WTC11 (cell line): ENCODE measurements around the gene IZUMO4. TPM values are rescaled to one million over a fixed set of nuclear protein-coding genes. Genes with fewer than 3 reads are reported as not detected.
A peak's percentile ranks its signal among the peaks of the same experiment; 100 is the strongest.

Source experiments
- CREM ChIP-seq: sonication (generic); formaldehyde crosslinking; IDR thresholded peaks from 2 replicates; pipeline ENCODE4 v1.8.1; 2022; ENCODE audit warnings: mild to moderate bottlenecking, missing genetic modification reagents, moderate library complexity
- EMX1 ChIP-seq: fragments of 250-450 bp; sonication (Bioruptor Pico); IDR thresholded peaks from 2 replicates; pipeline ENCODE4 v1.8.0; 2021; ENCODE audit warnings: mild to moderate bottlenecking
- FOXJ3 ChIP-seq: sonication (generic); formaldehyde crosslinking; IDR thresholded peaks from 2 replicates; pipeline ENCODE4 v1.9.0; 2021; ENCODE audit warnings: missing genetic modification reagents, mild to moderate bottlenecking, borderline replicate concordance
- GABPB1 ChIP-seq: sonication (generic); formaldehyde crosslinking; IDR thresholded peaks from 2 replicates; pipeline ENCODE4 v1.8.1; 2023; ENCODE audit warnings: mild to moderate bottlenecking, missing genetic modification reagents
- IRF2 ChIP-seq: sonication (generic); formaldehyde crosslinking; IDR thresholded peaks from 2 replicates; pipeline ENCODE4 v1.8.0; 2022; ENCODE audit warnings: low read depth, missing genetic modification reagents, borderline replicate concordance
- JAZF1 ChIP-seq: fragments of 250-450 bp; sonication (Bioruptor Pico); IDR thresholded peaks from 2 replicates; pipeline ENCODE4 v1.9.0; 2021; ENCODE audit warnings: moderate library complexity, mild to moderate bottlenecking, inconsistent platforms
- NR1H2 ChIP-seq: sonication (generic); formaldehyde crosslinking; IDR thresholded peaks from 2 replicates; pipeline ENCODE4 v1.9.0; 2021; ENCODE audit warnings: mild to moderate bottlenecking, moderate library complexity, missing genetic modification reagents
- NR2C2 ChIP-seq: sonication (generic); formaldehyde crosslinking; IDR thresholded peaks from 2 replicates; pipeline ENCODE4 v1.8.0; 2022; ENCODE audit warnings: mild to moderate bottlenecking, missing genetic modification reagents
- TP53 ChIP-seq: sonication (generic); formaldehyde crosslinking; IDR thresholded peaks from 2 replicates; pipeline ENCODE4 v1.8.1; 2023; ENCODE audit warnings: mild to moderate bottlenecking, missing genetic modification reagents
- ZNF121 ChIP-seq: sonication (generic); formaldehyde crosslinking; IDR thresholded peaks from 2 replicates; pipeline ENCODE4 v1.8.0; 2023; ENCODE audit warnings: missing genetic modification reagents
- ZNF416 ChIP-seq: fragments of 250-450 bp; sonication (Bioruptor Pico); IDR thresholded peaks from 2 replicates; pipeline ENCODE4 v1.9.0; 2021; ENCODE audit warnings: mild to moderate bottlenecking, inconsistent platforms
- total RNA-seq: library from RNA; stranded (reverse); gene quantifications from 3 replicates; pipeline ENCODE4 v1.2.3, GENCODE V29; 2021
- TF ChIP-seq, protein P1 (sequence below): fragments of 250-450 bp; sonication (Bioruptor Pico); IDR thresholded peaks from 2 replicates; pipeline ENCODE4 v1.9.0; 2021; ENCODE audit warnings: mild to moderate bottlenecking
- TF ChIP-seq, protein P2 (sequence below): fragments of 250-450 bp; sonication (Bioruptor Pico); IDR thresholded peaks from 2 replicates; pipeline ENCODE4 v1.9.0; 2021; ENCODE audit warnings: mild to moderate bottlenecking, borderline replicate concordance
- TF ChIP-seq, protein P3 (sequence below): sonication (generic); formaldehyde crosslinking; IDR thresholded peaks from 2 replicates; pipeline ENCODE4 v1.8.0; 2022; ENCODE audit warnings: mild to moderate bottlenecking, missing genetic modification reagents
- TF ChIP-seq, protein P4 (sequence below): sonication (generic); formaldehyde crosslinking; IDR thresholded peaks from 2 replicates; pipeline ENCODE4 v1.8.0; 2023; ENCODE audit warnings: missing genetic modification reagents
- TF ChIP-seq, protein P5 (sequence below): sonication (generic); formaldehyde crosslinking; IDR thresholded peaks from 2 replicates; pipeline ENCODE4 v1.8.1; 2023; ENCODE audit warnings: mild to moderate bottlenecking, missing genetic modification reagents, moderate library complexity
- TF ChIP-seq, protein P6 (sequence below): fragments of 250-450 bp; sonication (Bioruptor Pico); IDR thresholded peaks from 2 replicates; pipeline ENCODE4 v1.9.0; 2021; ENCODE audit warnings: moderate library complexity, mild to moderate bottlenecking, inconsistent platforms, borderline replicate concordance
- TF ChIP-seq, protein P7 (sequence below): sonication (generic); formaldehyde crosslinking; IDR thresholded peaks from 2 replicates; pipeline ENCODE4 v1.8.1; 2022; ENCODE audit warnings: low read depth, mild to moderate bottlenecking, moderate library complexity, missing genetic modification reagents, borderline replicate concordance
- TF ChIP-seq, protein P8 (sequence below): fragments of 250-450 bp; sonication (Bioruptor Pico); IDR thresholded peaks from 2 replicates; pipeline ENCODE4 v1.8.0; 2021; ENCODE audit warnings: mild to moderate bottlenecking
- TF ChIP-seq, protein P9 (sequence below): fragments of 200-600 bp; IDR thresholded peaks from 2 replicates; pipeline ENCODE4 v1.8.0; 2022; ENCODE audit warnings: antibody characterized with exemption
- TF ChIP-seq, protein P10 (sequence below): sonication (generic); formaldehyde crosslinking; IDR thresholded peaks from 2 replicates; pipeline ENCODE4 v1.8.1; 2023; ENCODE audit warnings: mild to moderate bottlenecking, moderate library complexity, missing genetic modification reagents
- TF ChIP-seq, protein P11 (sequence below): sonication (generic); formaldehyde crosslinking; IDR thresholded peaks from 2 replicates; pipeline ENCODE4 v1.8.0; 2022; ENCODE audit warnings: mild to moderate bottlenecking, missing genetic modification reagents

Gene IZUMO4
- total RNA-seq, 1 experiment from 2014 or later: 1.9 TPM

DNA sequence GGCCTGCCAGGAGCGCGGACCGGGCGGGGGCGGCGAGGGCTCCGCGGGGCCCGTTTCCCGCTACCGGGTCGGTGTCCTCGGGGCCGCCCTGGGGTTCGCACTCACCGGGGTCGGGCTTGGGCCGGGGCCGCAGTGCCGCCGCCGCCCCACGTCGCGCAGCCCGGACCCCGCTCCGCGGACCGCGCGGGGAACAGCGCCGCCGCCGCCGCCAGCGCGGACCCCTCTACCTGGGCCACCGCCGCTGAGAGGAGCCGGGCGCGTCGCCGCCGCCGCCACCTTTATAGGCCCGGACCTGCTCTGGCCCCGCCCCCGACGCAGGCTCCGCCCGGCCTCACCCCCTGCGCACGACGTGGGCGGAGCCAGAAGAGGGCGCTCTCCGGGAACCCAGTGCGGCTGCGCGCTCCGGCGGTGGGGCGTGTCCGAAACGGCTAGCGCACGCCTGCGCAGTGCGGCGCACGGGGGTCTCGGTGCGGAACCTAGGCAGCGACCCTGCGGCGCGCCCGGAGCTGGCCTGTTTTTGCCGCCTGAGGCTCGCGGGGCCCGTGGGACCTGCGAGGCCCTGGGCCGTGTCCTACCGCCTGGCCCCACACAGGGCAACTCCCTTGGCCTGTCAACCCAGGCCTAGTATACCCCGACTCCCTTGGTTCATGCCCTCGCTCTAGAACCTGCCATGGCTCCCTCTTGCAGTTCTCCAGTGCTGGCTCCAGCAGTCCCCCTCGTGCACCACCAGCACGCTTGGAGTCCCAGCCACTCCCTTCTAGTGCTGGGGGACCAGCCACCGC, 45.5 kb upstream of the IZUMO4 start, which contains the start of gene MKNK2 (continued):
- TF ChIP-seq GABPB1 (CRISPR knock-in tag) (no peak), TP53 (no peak), ZNF121 (CRISPR knock-in tag) (peak; percentile 99), EMX1 (peak; percentile 88; the same call in 1 of the 2 replicates), NR2C2 (no peak), JAZF1 (CRISPR knock-in tag) (no peak), NR1H2 (CRISPR knock-in tag) (no peak), ZNF416 (CRISPR knock-in tag) (peak; percentile 97), FOXJ3 (no peak), IRF2 (no peak), CREM (CRISPR knock-in tag) (peak; percentile 72)
- TF ChIP-seq, protein P1, sequence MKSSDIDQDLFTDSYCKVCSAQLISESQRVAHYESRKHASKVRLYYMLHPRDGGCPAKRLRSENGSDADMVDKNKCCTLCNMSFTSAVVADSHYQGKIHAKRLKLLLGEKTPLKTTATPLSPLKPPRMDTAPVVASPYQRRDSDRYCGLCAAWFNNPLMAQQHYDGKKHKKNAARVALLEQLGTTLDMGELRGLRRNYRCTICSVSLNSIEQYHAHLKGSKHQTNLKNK (CRISPR knock-in tag): peak; percentile 84
- TF ChIP-seq, protein P2, sequence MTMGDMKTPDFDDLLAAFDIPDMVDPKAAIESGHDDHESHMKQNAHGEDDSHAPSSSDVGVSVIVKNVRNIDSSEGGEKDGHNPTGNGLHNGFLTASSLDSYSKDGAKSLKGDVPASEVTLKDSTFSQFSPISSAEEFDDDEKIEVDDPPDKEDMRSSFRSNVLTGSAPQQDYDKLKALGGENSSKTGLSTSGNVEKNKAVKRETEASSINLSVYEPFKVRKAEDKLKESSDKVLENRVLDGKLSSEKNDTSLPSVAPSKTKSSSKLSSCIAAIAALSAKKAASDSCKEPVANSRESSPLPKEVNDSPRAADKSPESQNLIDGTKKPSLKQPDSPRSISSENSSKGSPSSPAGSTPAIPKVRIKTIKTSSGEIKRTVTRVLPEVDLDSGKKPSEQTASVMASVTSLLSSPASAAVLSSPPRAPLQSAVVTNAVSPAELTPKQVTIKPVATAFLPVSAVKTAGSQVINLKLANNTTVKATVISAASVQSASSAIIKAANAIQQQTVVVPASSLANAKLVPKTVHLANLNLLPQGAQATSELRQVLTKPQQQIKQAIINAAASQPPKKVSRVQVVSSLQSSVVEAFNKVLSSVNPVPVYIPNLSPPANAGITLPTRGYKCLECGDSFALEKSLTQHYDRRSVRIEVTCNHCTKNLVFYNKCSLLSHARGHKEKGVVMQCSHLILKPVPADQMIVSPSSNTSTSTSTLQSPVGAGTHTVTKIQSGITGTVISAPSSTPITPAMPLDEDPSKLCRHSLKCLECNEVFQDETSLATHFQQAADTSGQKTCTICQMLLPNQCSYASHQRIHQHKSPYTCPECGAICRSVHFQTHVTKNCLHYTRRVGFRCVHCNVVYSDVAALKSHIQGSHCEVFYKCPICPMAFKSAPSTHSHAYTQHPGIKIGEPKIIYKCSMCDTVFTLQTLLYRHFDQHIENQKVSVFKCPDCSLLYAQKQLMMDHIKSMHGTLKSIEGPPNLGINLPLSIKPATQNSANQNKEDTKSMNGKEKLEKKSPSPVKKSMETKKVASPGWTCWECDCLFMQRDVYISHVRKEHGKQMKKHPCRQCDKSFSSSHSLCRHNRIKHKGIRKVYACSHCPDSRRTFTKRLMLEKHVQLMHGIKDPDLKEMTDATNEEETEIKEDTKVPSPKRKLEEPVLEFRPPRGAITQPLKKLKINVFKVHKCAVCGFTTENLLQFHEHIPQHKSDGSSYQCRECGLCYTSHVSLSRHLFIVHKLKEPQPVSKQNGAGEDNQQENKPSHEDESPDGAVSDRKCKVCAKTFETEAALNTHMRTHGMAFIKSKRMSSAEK (CRISPR knock-in tag): no peak
- TF ChIP-seq, protein P3, sequence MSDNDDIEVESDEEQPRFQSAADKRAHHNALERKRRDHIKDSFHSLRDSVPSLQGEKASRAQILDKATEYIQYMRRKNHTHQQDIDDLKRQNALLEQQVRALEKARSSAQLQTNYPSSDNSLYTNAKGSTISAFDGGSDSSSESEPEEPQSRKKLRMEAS: peak; percentile 72
- TF ChIP-seq, protein P4, sequence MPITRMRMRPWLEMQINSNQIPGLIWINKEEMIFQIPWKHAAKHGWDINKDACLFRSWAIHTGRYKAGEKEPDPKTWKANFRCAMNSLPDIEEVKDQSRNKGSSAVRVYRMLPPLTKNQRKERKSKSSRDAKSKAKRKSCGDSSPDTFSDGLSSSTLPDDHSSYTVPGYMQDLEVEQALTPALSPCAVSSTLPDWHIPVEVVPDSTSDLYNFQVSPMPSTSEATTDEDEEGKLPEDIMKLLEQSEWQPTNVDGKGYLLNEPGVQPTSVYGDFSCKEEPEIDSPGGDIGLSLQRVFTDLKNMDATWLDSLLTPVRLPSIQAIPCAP: no peak; the same call in 1 of the 2 replicates
- TF ChIP-seq, protein P5, sequence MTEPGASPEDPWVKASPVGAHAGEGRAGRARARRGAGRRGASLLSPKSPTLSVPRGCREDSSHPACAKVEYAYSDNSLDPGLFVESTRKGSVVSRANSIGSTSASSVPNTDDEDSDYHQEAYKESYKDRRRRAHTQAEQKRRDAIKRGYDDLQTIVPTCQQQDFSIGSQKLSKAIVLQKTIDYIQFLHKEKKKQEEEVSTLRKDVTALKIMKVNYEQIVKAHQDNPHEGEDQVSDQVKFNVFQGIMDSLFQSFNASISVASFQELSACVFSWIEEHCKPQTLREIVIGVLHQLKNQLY (CRISPR knock-in tag): no peak
- TF ChIP-seq, protein P6, sequence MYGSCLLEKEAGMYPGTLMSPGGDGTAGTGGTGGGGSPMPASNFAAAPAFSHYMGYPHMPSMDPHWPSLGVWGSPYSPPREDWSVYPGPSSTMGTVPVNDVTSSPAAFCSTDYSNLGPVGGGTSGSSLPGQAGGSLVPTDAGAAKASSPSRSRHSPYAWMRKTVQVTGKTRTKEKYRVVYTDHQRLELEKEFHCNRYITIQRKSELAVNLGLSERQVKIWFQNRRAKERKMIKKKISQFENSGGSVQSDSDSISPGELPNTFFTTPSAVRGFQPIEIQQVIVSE (CRISPR knock-in tag): no peak
- TF ChIP-seq, protein P7, sequence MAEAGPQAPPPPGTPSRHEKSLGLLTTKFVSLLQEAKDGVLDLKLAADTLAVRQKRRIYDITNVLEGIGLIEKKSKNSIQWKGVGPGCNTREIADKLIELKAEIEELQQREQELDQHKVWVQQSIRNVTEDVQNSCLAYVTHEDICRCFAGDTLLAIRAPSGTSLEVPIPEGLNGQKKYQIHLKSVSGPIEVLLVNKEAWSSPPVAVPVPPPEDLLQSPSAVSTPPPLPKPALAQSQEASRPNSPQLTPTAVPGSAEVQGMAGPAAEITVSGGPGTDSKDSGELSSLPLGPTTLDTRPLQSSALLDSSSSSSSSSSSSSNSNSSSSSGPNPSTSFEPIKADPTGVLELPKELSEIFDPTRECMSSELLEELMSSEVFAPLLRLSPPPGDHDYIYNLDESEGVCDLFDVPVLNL (CRISPR knock-in tag): no peak
- TF ChIP-seq, protein P8, sequence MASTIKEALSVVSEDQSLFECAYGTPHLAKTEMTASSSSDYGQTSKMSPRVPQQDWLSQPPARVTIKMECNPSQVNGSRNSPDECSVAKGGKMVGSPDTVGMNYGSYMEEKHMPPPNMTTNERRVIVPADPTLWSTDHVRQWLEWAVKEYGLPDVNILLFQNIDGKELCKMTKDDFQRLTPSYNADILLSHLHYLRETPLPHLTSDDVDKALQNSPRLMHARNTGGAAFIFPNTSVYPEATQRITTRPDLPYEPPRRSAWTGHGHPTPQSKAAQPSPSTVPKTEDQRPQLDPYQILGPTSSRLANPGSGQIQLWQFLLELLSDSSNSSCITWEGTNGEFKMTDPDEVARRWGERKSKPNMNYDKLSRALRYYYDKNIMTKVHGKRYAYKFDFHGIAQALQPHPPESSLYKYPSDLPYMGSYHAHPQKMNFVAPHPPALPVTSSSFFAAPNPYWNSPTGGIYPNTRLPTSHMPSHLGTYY (CRISPR knock-in tag): peak; percentile 67; the same call in 1 of the 2 replicates
- TF ChIP-seq, protein P9, sequence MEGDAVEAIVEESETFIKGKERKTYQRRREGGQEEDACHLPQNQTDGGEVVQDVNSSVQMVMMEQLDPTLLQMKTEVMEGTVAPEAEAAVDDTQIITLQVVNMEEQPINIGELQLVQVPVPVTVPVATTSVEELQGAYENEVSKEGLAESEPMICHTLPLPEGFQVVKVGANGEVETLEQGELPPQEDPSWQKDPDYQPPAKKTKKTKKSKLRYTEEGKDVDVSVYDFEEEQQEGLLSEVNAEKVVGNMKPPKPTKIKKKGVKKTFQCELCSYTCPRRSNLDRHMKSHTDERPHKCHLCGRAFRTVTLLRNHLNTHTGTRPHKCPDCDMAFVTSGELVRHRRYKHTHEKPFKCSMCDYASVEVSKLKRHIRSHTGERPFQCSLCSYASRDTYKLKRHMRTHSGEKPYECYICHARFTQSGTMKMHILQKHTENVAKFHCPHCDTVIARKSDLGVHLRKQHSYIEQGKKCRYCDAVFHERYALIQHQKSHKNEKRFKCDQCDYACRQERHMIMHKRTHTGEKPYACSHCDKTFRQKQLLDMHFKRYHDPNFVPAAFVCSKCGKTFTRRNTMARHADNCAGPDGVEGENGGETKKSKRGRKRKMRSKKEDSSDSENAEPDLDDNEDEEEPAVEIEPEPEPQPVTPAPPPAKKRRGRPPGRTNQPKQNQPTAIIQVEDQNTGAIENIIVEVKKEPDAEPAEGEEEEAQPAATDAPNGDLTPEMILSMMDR: peak; percentile 56
- TF ChIP-seq, protein P10, sequence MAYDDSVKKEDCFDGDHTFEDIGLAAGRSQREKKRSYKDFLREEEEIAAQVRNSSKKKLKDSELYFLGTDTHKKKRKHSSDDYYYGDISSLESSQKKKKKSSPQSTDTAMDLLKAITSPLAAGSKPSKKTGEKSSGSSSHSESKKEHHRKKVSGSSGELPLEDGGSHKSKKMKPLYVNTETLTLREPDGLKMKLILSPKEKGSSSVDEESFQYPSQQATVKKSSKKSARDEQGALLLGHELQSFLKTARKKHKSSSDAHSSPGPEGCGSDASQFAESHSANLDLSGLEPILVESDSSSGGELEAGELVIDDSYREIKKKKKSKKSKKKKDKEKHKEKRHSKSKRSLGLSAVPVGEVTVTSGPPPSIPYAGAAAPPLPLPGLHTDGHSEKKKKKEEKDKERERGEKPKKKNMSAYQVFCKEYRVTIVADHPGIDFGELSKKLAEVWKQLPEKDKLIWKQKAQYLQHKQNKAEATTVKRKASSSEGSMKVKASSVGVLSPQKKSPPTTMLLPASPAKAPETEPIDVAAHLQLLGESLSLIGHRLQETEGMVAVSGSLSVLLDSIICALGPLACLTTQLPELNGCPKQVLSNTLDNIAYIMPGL (CRISPR knock-in tag): peak; percentile 46; the same call in 1 of the 2 replicates
- TF ChIP-seq, protein P11, sequence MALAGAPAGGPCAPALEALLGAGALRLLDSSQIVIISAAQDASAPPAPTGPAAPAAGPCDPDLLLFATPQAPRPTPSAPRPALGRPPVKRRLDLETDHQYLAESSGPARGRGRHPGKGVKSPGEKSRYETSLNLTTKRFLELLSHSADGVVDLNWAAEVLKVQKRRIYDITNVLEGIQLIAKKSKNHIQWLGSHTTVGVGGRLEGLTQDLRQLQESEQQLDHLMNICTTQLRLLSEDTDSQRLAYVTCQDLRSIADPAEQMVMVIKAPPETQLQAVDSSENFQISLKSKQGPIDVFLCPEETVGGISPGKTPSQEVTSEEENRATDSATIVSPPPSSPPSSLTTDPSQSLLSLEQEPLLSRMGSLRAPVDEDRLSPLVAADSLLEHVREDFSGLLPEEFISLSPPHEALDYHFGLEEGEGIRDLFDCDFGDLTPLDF (CRISPR knock-in tag): no peak
